Measurements from ENCODE around the gene MRPL12.

MRPL12 gene

DNA sequence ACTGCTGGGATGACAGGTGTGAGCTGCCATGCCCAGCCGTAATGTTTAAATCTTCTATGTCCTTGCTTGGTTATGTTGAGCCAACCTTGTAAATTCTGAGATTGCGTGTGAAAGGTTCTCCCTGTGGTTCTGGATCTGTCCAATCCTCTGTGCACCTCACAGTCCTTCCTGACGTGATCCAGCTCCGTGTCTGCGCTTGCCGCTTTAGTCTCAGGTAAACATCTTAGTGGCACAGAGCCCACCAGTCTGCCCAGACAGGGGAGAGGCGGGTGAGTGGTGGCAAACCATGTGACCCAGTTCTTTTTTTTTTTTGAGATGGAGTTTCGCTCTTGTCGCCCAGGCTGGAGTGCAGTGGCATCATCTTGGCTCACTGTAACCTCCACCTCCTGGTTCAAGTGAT, 22.8 kb downstream of the MRPL12 start:
- no peak overlapping the region for H3K4me3 ChIP-seq (ENCODE audit: low read length)
- TF ChIP-seq, protein P1, sequence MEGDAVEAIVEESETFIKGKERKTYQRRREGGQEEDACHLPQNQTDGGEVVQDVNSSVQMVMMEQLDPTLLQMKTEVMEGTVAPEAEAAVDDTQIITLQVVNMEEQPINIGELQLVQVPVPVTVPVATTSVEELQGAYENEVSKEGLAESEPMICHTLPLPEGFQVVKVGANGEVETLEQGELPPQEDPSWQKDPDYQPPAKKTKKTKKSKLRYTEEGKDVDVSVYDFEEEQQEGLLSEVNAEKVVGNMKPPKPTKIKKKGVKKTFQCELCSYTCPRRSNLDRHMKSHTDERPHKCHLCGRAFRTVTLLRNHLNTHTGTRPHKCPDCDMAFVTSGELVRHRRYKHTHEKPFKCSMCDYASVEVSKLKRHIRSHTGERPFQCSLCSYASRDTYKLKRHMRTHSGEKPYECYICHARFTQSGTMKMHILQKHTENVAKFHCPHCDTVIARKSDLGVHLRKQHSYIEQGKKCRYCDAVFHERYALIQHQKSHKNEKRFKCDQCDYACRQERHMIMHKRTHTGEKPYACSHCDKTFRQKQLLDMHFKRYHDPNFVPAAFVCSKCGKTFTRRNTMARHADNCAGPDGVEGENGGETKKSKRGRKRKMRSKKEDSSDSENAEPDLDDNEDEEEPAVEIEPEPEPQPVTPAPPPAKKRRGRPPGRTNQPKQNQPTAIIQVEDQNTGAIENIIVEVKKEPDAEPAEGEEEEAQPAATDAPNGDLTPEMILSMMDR (conservative IDR thresholded peaks at IDR 0.05; ENCODE audit: low read length): no peak
- no peak for DNase-seq (ENCODE audit: low read depth)

DNA sequence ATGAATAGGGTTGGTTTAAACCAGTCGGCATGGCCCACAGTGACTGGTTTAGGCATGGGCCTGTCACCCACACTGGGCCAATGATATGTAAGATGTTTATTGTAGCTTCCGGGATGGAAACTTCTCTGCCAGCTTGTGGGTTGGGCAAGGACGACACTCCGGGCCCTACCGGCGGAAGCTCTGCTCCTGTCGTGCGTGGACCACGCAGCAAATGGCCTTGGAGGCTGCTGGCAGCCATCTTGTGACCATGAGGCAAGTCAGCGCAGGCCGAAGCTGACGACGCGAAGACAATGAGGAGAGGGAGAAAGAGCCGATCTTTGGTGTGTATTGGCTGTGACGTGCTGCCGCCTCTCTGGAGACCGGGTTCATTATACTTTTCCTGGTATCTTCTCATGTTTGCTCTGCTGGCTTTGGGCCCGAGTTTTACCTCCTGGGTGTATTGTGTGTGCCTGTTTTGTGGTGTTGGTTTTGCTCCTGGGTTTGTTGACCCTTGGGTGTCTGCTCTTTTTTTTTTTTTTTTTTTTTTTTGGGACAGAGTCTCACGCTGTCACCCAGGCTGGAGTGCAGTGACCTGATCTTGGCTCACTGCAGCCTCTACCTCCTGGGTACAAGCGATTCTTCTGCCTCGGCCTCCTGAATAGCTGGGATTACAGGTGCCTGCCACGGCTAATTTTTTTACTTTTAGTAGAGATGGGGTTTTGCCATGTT, 24.3 kb downstream of the MRPL12 start:
- no peak for DNase-seq (ENCODE audit: low read depth)
- H3K4me3 ChIP-seq (ENCODE audit: low read length): no peak overlapping the region
- TF ChIP-seq, protein P1 (conservative IDR thresholded peaks at IDR 0.05; ENCODE audit: low read length): no peak

DNA sequence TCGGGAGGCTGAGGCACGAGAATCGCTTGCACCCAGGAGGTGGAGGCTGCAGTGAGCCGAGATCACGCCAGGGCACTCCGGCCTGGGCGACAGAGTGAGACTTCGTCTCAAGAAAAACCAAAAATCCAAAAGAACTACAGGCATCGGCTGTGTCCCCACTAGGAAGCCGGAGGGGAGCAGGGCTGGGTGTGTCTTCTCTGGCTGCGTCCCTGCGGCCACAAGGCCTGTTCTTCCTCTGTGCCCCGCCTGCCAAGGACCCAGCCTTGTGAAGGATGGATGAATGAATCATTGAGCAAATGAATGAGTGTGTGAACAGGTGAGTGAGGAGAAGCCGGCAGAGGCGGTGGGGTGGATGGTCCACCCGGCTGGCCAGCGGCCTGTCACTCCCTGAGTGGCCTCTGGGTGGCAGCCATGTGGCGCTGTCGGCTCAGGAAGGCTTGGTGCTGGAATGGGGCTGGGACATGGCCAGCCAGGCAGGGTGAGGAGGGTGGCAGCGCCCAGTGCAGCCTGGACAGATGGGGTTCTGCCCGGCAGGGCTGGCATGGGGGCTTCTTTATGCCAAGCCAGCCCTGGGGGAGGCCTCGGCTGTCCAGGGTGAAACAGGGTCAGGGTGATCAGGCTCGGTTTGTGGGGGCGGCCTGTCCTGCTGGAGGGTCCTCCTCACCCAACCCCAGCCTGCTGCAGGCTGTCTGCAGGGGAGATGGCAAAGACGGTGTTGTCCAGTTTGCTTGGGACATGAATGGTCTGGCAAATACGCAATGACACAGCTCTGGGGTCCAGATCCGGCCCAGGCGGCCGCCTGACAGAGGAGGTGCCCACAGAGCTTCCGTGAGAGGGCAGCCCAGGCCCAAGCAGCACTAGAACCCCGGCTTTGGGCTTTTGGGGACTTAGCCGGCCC, 30.6 kb downstream of the MRPL12 start:
- TF ChIP-seq, protein P1 (conservative IDR thresholded peaks at IDR 0.05; ENCODE audit: low read length): peak; percentile 78
- peak; percentile 60 for DNase-seq (ENCODE audit: low read depth)
- H3K4me3 ChIP-seq (ENCODE audit: low read length): no peak overlapping the region

DNA sequence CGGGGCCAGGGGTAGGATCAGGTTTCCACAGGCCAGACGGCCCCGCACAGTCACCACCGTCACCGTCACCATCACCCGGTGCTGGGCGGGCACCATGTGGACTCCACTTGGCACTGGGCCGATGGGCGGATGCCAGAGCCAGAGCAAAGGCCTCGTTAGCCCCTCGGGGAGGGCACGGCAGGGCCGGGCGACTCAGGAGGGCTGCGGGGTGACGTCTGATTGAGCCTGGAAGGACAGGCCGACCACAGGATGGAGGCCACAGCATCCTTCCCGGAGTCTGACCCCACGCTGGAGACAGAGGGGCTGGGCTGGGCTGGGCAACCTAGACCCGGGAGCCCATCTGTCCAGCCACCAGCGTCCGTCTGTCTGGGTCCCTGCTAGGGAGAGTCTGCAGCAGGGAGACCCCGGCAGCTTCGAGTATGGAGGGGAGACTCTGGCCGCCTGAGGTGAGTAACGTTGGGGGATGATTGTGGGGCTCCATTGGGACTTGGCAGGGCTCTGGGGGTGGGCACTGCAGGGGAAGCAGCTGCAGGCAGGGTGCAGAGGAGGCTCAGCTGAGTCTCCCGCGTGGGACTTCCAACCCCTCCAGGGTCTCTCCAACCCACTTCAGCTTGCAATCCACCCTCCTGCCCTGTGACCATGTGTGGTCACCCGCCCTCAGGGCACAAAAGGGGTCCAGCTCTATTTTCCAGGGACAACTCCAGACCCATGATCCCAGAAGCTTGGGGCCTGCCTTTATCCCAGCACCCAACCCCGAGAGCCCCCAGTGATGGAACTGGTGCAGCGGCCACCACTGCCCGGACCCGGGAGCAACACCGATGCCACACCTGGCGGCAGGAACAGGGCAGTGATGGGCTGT, 31.5 kb downstream of the MRPL12 start:
- DNase-seq (ENCODE audit: low read depth): no peak
- TF ChIP-seq, protein P1 (conservative IDR thresholded peaks at IDR 0.05; ENCODE audit: low read length): no peak
- no peak overlapping the region for H3K4me3 ChIP-seq (ENCODE audit: low read length)

DNA sequence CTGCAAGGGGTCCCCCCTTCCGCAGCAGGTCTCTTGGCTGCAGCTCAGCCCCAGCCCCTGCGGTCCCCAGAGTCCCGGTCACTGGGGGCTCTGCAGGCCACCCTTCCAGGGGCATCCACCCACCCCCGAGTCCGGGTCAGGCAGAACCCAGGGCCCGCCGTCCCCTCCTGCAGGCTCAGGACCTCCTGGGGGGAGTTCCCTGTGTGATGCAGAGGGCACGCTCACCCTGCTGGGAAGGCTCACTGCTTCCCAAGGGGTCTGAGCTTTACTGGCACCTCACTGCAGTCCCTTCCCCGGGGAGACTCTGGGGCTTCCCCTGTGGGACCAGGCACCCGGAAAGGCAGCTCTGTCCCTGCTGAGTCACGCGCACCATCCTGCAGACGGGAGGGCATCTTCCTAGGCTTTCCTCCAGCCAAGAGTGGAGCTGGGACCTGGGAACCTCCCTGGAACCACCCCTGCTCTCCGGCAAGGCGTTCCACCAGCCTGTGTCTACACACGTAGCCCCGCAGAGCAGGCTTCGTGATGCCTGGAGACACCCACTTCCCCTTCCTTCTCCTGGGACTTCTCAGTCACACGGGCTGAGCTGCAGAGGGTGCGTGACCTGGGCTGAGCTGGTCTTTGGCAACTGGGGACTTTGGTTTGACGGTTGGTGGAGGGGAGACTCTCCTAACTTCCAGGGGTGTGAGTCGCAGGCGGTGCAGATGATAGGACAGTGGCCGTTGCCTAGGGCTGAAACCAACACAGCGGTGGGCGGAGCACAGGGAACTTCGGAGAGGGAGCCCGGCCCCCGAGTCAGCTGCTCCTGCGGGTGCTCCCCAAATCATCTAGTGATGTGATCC, 32.3 kb downstream of the MRPL12 start:
- DNase-seq (ENCODE audit: low read depth): peak; percentile 48
- TF ChIP-seq, protein P1 (conservative IDR thresholded peaks at IDR 0.05; ENCODE audit: low read length): no peak
- H3K4me3 ChIP-seq (ENCODE audit: low read length): no peak overlapping the region

Data from AG10803 (cell line).